HepG2 (cell line): ENCODE results near the gene RBPMS2. TPM values are rescaled to one million over a fixed set of nuclear protein-coding genes. Genes with fewer than 3 reads are reported as not detected.

Source experiments
- ELF1 ChIP-seq: sonication (generic); formaldehyde crosslinking; IDR thresholded peaks from 2 replicates; pipeline ENCODE4 v1.4.0; 2020; ENCODE audit warnings: missing genetic modification reagents
- IKZF5 ChIP-seq: IDR thresholded peaks from 2 replicates; pipeline ENCODE4 v1.6.1; 2018; ENCODE audit warnings: missing genetic modification reagents, mild to moderate bottlenecking, missing compliant biosample characterization
- JUNB ChIP-seq: sonication (generic); formaldehyde crosslinking; IDR thresholded peaks from 2 replicates; pipeline ENCODE4 v1.8.0; 2022; ENCODE audit warnings: missing genetic modification reagents, mild to moderate bottlenecking, borderline replicate concordance
- MBNL3 ChIP-seq: fragments of 250-450 bp; sonication (Bioruptor Pico); conservative IDR thresholded peaks from 2 replicates; pipeline ENCODE4 v1.8.0; 2022; ENCODE audit warnings: mild to moderate bottlenecking, inconsistent platforms
- NBN ChIP-seq: fragments of 450-650 bp; conservative IDR thresholded peaks from 2 replicates; pipeline ENCODE4 v1.6.1; 2017
- NFE2L1 ChIP-seq: sonication (generic); formaldehyde crosslinking; IDR thresholded peaks from 2 replicates; pipeline ENCODE4 v1.4.0; 2020; ENCODE audit warnings: missing genetic modification reagents, mild to moderate bottlenecking, borderline replicate concordance
- NFE2L2 ChIP-seq: fragments of 150-350 bp; IDR thresholded peaks from 2 replicates; pipeline ENCODE4 v1.6.1; 2014; ENCODE audit warnings: low read length
- NPAS2 ChIP-seq: sonication (generic); formaldehyde crosslinking; IDR thresholded peaks from 2 replicates; pipeline ENCODE4 v1.8.0; 2022; ENCODE audit warnings: mild to moderate bottlenecking, missing genetic modification reagents, borderline replicate concordance
- SMC3 ChIP-seq: IDR thresholded peaks from 2 replicates; pipeline ENCODE4 v1.6.1; 2011; ENCODE audit warnings: low read length, improper control_type of control experiment
- SNRNP70 ChIP-seq: fragments of 200-400 bp; formaldehyde crosslinking; IDR thresholded peaks from 2 replicates; pipeline ENCODE4 v1.6.1; 2017; ENCODE audit warnings: mild to moderate bottlenecking, low read depth, low read length, moderate library complexity
- YY1 ChIP-seq: IDR thresholded peaks from 2 replicates; pipeline ENCODE4 v1.6.1; 2011; ENCODE audit warnings: low read length, low read depth, moderate library complexity, mild to moderate bottlenecking; ENCODE audit not compliant: insufficient read depth, insufficient replicate concordance
- ZBTB7B ChIP-seq: sonication (generic); formaldehyde crosslinking; IDR thresholded peaks from 2 replicates; pipeline ENCODE4 v1.4.0; 2020; ENCODE audit warnings: missing genetic modification reagents
- ZHX1 ChIP-seq: sonication (generic); formaldehyde crosslinking; IDR thresholded peaks from 2 replicates; pipeline ENCODE4 v1.8.1; 2022; ENCODE audit warnings: low read depth, mild to moderate bottlenecking, missing genetic modification reagents
- ZMYM4 ChIP-seq: sonication (generic); formaldehyde crosslinking; IDR thresholded peaks from 2 replicates; pipeline ENCODE4 v1.8.1; 2023; ENCODE audit warnings: mild to moderate bottlenecking, missing genetic modification reagents
- ZNF225 ChIP-seq: sonication (generic); formaldehyde crosslinking; IDR thresholded peaks from 2 replicates; pipeline ENCODE4 v1.4.0; 2020; ENCODE audit warnings: mild to moderate bottlenecking, missing genetic modification reagents
- ZNF263 ChIP-seq: sonication (generic); formaldehyde crosslinking; IDR thresholded peaks from 2 replicates; pipeline ENCODE4 v1.4.0; 2020; ENCODE audit warnings: missing genetic modification reagents
- ZNF44 ChIP-seq: sonication (generic); formaldehyde crosslinking; IDR thresholded peaks from 2 replicates; pipeline ENCODE4 v1.5.1; 2020; ENCODE audit warnings: mild to moderate bottlenecking, missing genetic modification reagents
- ZNF549 ChIP-seq: sonication (generic); formaldehyde crosslinking; IDR thresholded peaks from 2 replicates; pipeline ENCODE4 v1.5.0; 2020; ENCODE audit warnings: missing genetic modification reagents
- ZNF567 ChIP-seq: sonication (generic); formaldehyde crosslinking; IDR thresholded peaks from 2 replicates; pipeline ENCODE4 v1.8.1; 2023; ENCODE audit warnings: mild to moderate bottlenecking, missing genetic modification reagents, borderline replicate concordance
- ZNF672 ChIP-seq: sonication (generic); formaldehyde crosslinking; IDR thresholded peaks from 2 replicates; pipeline ENCODE4 v1.8.1; 2022; ENCODE audit warnings: missing genetic modification reagents
- ZNF678 ChIP-seq: sonication (generic); formaldehyde crosslinking; IDR thresholded peaks from 2 replicates; pipeline ENCODE4 v1.4.0; 2020; ENCODE audit warnings: mild to moderate bottlenecking, missing genetic modification reagents
- ZNF891 ChIP-seq: sonication (generic); formaldehyde crosslinking; IDR thresholded peaks from 2 replicates; pipeline ENCODE4 v1.5.0; 2020; ENCODE audit warnings: mild to moderate bottlenecking, missing genetic modification reagents
- polyA plus RNA-seq, 8 experiments: library from polyadenylated mRNA; depleted of rRNA in 3 of 8; stranded (reverse) in 7 of 8; unstranded in 1 of 8; fragments of >200 nt; fragmentation: Illumina TruSeq in 4 of 8; extraction: Trizol in 4 of 8; gene quantifications; 2 replicates each; pipeline versions ENCODE4 v1.2.1 to v1.2.3, GENCODE V29; 2011 to 2016; ENCODE audit warnings: low read depth in 4 of 8, missing spikeins in 1 of 8, mixed read lengths in 1 of 8; ENCODE audit not compliant: insufficient read depth in 1 of 8
- total RNA-seq, 5 experiments: library from RNA; depleted of rRNA; stranded (reverse); fragments of >200 nt; fragmentation: Illumina TruSeq; extraction: Trizol; gene quantifications; 2 replicates each; pipeline ENCODE4 v1.2.3, GENCODE V29; 2016; ENCODE audit warnings: low read depth in 1 of 5
- TF ChIP-seq, protein P1 (sequence below): IDR thresholded peaks from 2 replicates; pipeline ENCODE4 v1.4.0; 2020; ENCODE audit warnings: mild to moderate bottlenecking, missing genetic modification reagents
- TF ChIP-seq, protein P2 (sequence below): sonication (generic); formaldehyde crosslinking; IDR thresholded peaks from 2 replicates; pipeline ENCODE4 v1.4.0; 2020; ENCODE audit warnings: missing genetic modification reagents

RBPMS2 gene
- total and polyA plus RNA-seq, 2 of the 13 experiments (the other 11 are each of a cell fraction or from before 2014, with no cell fraction given) = 0.08 TPM; not detected in 1

- TF ChIP-seq, protein P1, sequence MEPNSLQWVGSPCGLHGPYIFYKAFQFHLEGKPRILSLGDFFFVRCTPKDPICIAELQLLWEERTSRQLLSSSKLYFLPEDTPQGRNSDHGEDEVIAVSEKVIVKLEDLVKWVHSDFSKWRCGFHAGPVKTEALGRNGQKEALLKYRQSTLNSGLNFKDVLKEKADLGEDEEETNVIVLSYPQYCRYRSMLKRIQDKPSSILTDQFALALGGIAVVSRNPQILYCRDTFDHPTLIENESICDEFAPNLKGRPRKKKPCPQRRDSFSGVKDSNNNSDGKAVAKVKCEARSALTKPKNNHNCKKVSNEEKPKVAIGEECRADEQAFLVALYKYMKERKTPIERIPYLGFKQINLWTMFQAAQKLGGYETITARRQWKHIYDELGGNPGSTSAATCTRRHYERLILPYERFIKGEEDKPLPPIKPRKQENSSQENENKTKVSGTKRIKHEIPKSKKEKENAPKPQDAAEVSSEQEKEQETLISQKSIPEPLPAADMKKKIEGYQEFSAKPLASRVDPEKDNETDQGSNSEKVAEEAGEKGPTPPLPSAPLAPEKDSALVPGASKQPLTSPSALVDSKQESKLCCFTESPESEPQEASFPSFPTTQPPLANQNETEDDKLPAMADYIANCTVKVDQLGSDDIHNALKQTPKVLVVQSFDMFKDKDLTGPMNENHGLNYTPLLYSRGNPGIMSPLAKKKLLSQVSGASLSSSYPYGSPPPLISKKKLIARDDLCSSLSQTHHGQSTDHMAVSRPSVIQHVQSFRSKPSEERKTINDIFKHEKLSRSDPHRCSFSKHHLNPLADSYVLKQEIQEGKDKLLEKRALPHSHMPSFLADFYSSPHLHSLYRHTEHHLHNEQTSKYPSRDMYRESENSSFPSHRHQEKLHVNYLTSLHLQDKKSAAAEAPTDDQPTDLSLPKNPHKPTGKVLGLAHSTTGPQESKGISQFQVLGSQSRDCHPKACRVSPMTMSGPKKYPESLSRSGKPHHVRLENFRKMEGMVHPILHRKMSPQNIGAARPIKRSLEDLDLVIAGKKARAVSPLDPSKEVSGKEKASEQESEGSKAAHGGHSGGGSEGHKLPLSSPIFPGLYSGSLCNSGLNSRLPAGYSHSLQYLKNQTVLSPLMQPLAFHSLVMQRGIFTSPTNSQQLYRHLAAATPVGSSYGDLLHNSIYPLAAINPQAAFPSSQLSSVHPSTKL (CRISPR knock-in tag) = peak; percentile 94
- no peak for TF ChIP-seq ZNF225 (CRISPR knock-in tag)
- TF ChIP-seq MBNL3 = no peak
- TF ChIP-seq ZNF549 (CRISPR knock-in tag) = no peak
- no peak for TF ChIP-seq ZNF891 (CRISPR knock-in tag)
- TF ChIP-seq NPAS2 (CRISPR knock-in tag) = no peak
- no peak for TF ChIP-seq ZNF678 (CRISPR knock-in tag)
- no peak for TF ChIP-seq ZHX1
- no peak; the same call in 1 of the 2 replicates for TF ChIP-seq SMC3
- peak; percentile 60; the same call in 1 of the 2 replicates for TF ChIP-seq IKZF5 (CRISPR knock-in tag)
- TF ChIP-seq ZNF263 = 0 out of 2 replicates have a peak, but pooled peaks have one; percentile 20
- TF ChIP-seq SNRNP70 = no peak
- TF ChIP-seq JUNB (CRISPR knock-in tag) = no peak
- TF ChIP-seq, protein P2, sequence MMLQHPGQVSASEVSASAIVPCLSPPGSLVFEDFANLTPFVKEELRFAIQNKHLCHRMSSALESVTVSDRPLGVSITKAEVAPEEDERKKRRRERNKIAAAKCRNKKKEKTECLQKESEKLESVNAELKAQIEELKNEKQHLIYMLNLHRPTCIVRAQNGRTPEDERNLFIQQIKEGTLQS = 0 out of 2 replicates have a peak, but pooled peaks have one; percentile 19
- no peak for TF ChIP-seq NFE2L1 (CRISPR knock-in tag)
- no peak for TF ChIP-seq ELF1
- TF ChIP-seq ZNF567 (CRISPR knock-in tag) = no peak
- no peak for TF ChIP-seq ZNF44 (CRISPR knock-in tag)
- no peak for TF ChIP-seq ZNF672 (CRISPR knock-in tag)
- TF ChIP-seq ZBTB7B = no peak
- TF ChIP-seq NBN = no peak
- no peak for TF ChIP-seq NFE2L2
- TF ChIP-seq ZMYM4 = no peak
- no peak for TF ChIP-seq YY1
Observed at GRCh38 chr15:64732156-64732860, 43.1 kb downstream of the RBPMS2 start (continued).
